ENCODE results near the gene MINDY4B.
"Not testable (repeated sequence)": the region's sequence is repeated elsewhere in the genome, so short reads cannot be mapped to it uniquely, and the experiment has no call there.

GRCh38 chr3:150863921-150864320 lies 41.3 kb downstream of the MINDY4B start:
- TF ChIP-seq CTCF (IDR thresholded peaks at IDR 0.05); PBX3 (IDR thresholded peaks at IDR 0.05); RAD21 (IDR thresholded peaks at IDR 0.05; ENCODE audit: low read length); USF1 (IDR thresholded peaks at IDR 0.05; ENCODE audit: borderline replicate concordance, low read depth); MAX (IDR thresholded peaks at IDR 0.05; ENCODE audit: low read depth); FOSL2 (IDR thresholded peaks at IDR 0.05; ENCODE audit: borderline replicate concordance, low read depth); POLR2AphosphoS5 (IDR thresholded peaks at IDR 0.05; ENCODE audit: low read depth, low read length); USF2 (IDR thresholded peaks at IDR 0.05; ENCODE audit: borderline replicate concordance, low read depth, low read length); SIN3A (IDR thresholded peaks at IDR 0.05; ENCODE audit: borderline replicate concordance, low read depth, low read length); TEAD4 (IDR thresholded peaks at IDR 0.05; ENCODE audit: borderline replicate concordance, insufficient read depth); MXI1 (IDR thresholded peaks at IDR 0.05; ENCODE audit: low read depth, low read length); GABPA (IDR thresholded peaks at IDR 0.05; ENCODE audit: low read depth); ZBTB33 (IDR thresholded peaks at IDR 0.05; ENCODE audit: borderline replicate concordance, low read depth); REST (IDR thresholded peaks at IDR 0.05; ENCODE audit: low read depth, low read length): not testable (repeated sequence)

Measured in SK-N-SH (cell line).